AG04450 (cell line): ENCODE results near the gene MRPL32. TPM values are rescaled to one million over a fixed set of nuclear protein-coding genes. Genes with fewer than 3 reads are reported as not detected.

Experiments used
- CTCF ChIA-PET: fragments of 300-600, 350-600 bp; formaldehyde crosslinking; extraction: SDS; loops from one replicate; lab custom pipeline; 2022; ENCODE audit warnings: antibody characterized with exemption, inconsistent platforms; lab: Charles Lee
- POLR2A ChIA-PET: fragments of 350-600 bp; formaldehyde crosslinking; extraction: SDS; loops from one replicate; lab custom pipeline; 2021; ENCODE audit warnings: antibody characterized with exemption, inconsistent platforms; lab: Yijun Ruan, JAX
- DNase-seq: peaks from one replicate; pipeline ENCODE4 v3.0.0-alpha.2; 2011; ENCODE audit warnings: low read depth, low spot score
- H3K27ac ChIP-seq: one replicate; pipeline ENCODE4 v1.5.1; 2012; ENCODE audit warnings: low read depth, low read length, control low read depth
- H3K27me3 ChIP-seq: one replicate; pipeline ENCODE4 v1.6.0; 2012; ENCODE audit warnings: low read length; ENCODE audit not compliant: control insufficient read depth, insufficient read depth
- H3K4me3 ChIP-seq: 2 replicates; pipeline ENCODE4 v1.5.1; 2011; ENCODE audit warnings: mild to moderate bottlenecking, low read depth, low read length, control low read depth
- H3K9me3 ChIP-seq: 2 replicates; pipeline ENCODE4 v1.5.1; 2012; ENCODE audit warnings: low read length; ENCODE audit not compliant: control insufficient read depth, insufficient read depth
- CTCF ChIP-seq: IDR thresholded peaks from 2 replicates; pipeline ENCODE4 v1.5.1; 2011; ENCODE audit warnings: low read depth, low read length, control low read depth, inconsistent platforms
- polyA plus RNA-seq: library from polyadenylated mRNA; depleted of rRNA; stranded (reverse); fragments of >200 nt; gene quantifications from 2 replicates; pipeline ENCODE4 v1.2.3, GENCODE V29; 2011

MRPL32 gene
- polyA plus RNA-seq, 1 experiment = 68.5 TPM

DNA sequence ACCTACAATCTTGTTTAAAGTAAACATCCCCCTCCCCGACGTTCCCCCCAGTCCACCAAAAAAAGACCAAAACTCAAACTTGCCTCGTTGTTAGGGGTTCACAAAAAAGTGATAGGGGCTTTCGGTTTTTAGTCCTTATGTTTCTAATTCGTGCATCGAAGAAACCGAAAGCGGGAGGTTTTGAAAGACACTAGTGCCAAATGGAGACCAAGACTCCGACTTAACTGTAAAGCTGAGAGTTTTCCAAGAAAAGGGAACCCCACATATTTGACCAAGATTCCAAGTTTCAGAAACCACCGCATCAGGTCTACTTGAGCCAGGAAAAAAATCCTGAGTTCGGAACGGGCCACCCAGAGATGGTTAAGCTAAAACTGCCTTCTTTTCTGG is 736 bp upstream of the MRPL32 start:
- peak overlapping the region; percentile 93 for H3K4me3 ChIP-seq
- POLR2A ChIA-PET = interaction anchor here (0.8 to 1.7 kb wide), 3 partner anchors 10 to 318 kb away, joined by 3 to 10 read pairs (median 3); no protein-coding TSS in a partner anchor
- CTCF ChIA-PET = interaction anchor here (0.6 to 2.7 kb wide), 5 partner anchors 330 to 991 kb away, joined by 3 to 12 read pairs (median 7); no protein-coding TSS in a partner anchor
- H3K27me3 ChIP-seq = no peaks in the 10 kb centered on the region
- H3K9me3 ChIP-seq = no peaks in the 10 kb centered on the region
- TF ChIP-seq CTCF = no peak
- DNase-seq = no peak
- peak overlapping the region; percentile 76 for H3K27ac ChIP-seq

- H3K27me3 ChIP-seq = no peaks in the 10 kb centered on the region
- H3K9me3 ChIP-seq = no peaks in the 10 kb centered on the region
- peak overlapping the region; percentile 60 for H3K27ac ChIP-seq
- CTCF ChIA-PET = interaction anchor here (0.6 to 2.7 kb wide), 12 partner anchors 8 to 992 kb away, joined by 3 to 22 read pairs (median 4); partner anchors contain the start of gene STK17A
- POLR2A ChIA-PET = interaction anchor here (0.6 to 1.7 kb wide), 6 partner anchors 40 to 937 kb away, joined by 3 to 10 read pairs (median 5); partner anchors contain the start of gene COA1
- TF ChIP-seq CTCF = no peak
- H3K4me3 ChIP-seq = peak overlapping the region; percentile 93
- no peak for DNase-seq
Measured at GRCh38 chr7:42932811-42933591, 825 bp downstream of the MRPL32 start.

DNA sequence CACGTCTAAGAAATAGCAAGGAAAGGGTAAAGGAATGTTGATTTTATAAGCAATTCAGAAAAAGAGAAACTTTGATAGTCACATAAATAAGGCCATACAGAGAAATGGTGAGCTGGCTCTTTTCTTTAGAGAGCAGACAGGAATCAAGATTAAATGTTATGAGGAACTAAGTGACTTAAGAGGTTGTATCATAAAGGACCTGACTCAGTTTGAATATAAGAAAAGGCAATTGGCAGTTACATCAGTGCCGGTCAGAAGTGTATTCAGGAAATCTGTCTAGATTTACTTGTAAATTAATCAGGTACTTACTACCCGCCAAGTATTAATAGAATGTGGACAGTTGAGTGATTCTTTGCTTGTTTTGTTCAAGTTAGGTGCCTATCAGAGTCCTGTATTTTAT is 2.1 kb downstream of the MRPL32 start:
- CTCF ChIA-PET = interaction anchor here (0.7 to 2.0 kb wide), 5 partner anchors 10 to 993 kb away, joined by 3 to 10 read pairs (median 8); no protein-coding TSS in a partner anchor

GRCh38 chr7:42935861-42936260 is 3.7 kb downstream of the MRPL32 start:
- POLR2A ChIA-PET = no interaction called here

More for the DNA sequence above, 2.1 kb downstream of the MRPL32 start:
- no peak overlapping the region for H3K4me3 ChIP-seq
- TF ChIP-seq CTCF = no peak
- no peak overlapping the region for H3K27ac ChIP-seq
- DNase-seq = no peak
- H3K27me3 ChIP-seq = no peaks in the 10 kb centered on the region
- no peaks in the 10 kb centered on the region for H3K9me3 ChIP-seq
- POLR2A ChIA-PET = no interaction called here

More at GRCh38 chr7:42935861-42936260, 3.7 kb downstream of the MRPL32 start:
- Histone ChIP-seq H3K9me3 (no peaks in the 10 kb centered on the region), H3K4me3 (no peak overlapping the region), H3K27ac (no peak overlapping the region), H3K27me3 (no peaks in the 10 kb centered on the region)
- TF ChIP-seq CTCF = no peak
- CTCF ChIA-PET = interaction anchor here (1.1 to 2.0 kb wide), 7 partner anchors 16 to 995 kb away, joined by 3 to 10 read pairs (median 5); no protein-coding TSS in a partner anchor
- no peak for DNase-seq
